Measurements from ENCODE around the gene STIMATE.

DNA sequence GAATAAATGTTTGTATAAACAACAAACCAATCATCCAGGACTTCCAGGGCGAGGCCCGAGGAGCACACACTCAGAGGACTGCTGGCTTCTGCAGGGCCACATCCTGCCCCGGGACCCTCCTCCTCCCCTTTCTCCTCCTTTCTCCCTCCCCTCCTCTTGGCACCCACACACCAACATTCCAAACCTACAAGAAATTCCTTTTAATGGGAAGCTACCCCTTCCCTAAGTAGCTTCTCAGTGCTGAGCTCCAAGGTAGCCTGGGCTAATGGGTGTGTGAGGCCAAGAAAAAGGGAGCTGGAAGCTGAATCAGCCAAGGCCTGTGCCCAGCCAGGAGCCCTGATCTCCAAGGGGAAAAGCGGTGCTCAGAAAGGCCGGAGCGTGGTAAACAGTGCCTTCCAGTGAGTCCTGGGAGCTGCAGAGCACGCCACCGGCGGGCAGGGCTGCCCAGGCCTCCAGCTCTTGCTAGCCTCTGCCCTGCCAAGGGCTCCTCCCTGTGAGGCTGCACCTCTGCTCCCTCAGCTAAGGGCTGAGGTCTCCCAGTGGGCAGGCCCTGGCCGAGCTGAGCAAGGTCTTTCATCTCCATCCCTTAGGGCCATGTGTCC lies 98.9 kb downstream of the STIMATE start:
- TF ChIP-seq, protein P1, sequence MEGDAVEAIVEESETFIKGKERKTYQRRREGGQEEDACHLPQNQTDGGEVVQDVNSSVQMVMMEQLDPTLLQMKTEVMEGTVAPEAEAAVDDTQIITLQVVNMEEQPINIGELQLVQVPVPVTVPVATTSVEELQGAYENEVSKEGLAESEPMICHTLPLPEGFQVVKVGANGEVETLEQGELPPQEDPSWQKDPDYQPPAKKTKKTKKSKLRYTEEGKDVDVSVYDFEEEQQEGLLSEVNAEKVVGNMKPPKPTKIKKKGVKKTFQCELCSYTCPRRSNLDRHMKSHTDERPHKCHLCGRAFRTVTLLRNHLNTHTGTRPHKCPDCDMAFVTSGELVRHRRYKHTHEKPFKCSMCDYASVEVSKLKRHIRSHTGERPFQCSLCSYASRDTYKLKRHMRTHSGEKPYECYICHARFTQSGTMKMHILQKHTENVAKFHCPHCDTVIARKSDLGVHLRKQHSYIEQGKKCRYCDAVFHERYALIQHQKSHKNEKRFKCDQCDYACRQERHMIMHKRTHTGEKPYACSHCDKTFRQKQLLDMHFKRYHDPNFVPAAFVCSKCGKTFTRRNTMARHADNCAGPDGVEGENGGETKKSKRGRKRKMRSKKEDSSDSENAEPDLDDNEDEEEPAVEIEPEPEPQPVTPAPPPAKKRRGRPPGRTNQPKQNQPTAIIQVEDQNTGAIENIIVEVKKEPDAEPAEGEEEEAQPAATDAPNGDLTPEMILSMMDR (conservative IDR thresholded peaks at IDR 0.05; ENCODE audit: low read length) = no peak
- TF ChIP-seq EZH2phosphoT487 (IDR thresholded peaks at IDR 0.05; ENCODE audit: borderline replicate concordance, low read depth, low read length) = no peak

Data from OCI-LY7 (cell line).